CD4-positive, alpha-beta T cell treated with Interleukin-15 for 4 hours (primary cell): ENCODE data around the gene NRN1.

ENCODE experiments used
- DNase-seq: peaks from one replicate; pipeline ENCODE4 v3.0.0-alpha.2; 2020; ENCODE audit warnings: low spot score

NRN1 gene

GRCh38 chr6:6002005-6002847, 4.5 kb downstream of the NRN1 start:
- no peak for DNase-seq

GRCh38 chr6:6001443-6001842, 5.3 kb downstream of the NRN1 start:
- DNase-seq = no peak

DNA sequence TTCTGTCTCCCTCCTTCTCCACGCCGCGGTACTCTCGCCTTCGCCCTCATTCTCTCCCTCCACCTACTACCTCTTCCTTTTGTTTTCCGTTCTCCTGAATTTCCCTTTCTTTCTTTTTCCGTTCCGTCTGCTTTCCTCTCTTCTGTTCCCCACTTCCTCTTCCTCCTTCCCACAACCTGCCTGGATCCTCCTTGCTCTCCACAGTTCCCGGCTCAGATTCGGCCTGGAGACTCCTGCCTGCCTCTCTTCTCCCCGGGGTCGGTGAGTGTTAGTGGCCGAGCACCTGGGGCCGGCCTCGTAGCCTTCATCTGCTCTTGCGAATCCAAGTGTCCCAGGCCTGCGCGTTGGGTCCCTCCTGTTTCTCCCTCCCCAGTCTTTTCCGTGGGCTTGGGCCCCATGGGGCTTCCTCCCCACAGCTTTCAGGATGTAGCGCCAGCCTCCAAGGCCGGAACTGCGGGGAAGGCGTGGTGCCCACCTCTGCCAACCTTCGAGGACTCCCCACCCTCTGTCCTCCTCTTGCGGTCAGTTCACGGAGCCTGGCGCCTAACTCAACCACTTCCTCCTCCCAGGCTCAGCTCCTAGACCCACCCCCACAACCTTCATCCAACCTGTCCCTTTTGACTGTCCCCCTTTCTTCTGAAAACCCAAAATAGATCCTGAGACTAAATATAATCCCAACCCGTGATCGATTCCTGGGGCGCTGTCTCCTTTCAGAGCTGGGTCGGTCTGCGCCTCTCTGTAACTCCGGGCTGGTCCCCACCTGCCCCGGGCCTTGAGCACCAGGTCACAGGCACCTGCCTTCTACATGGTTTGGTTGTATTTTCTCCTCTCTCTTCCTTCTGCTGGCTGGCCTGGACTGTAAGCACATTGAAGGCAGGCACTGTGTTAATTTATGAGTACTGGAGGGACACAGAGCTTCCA, 6.8 kb downstream of the NRN1 start:
- no peak for DNase-seq

- no peak for DNase-seq
These were observed 7.7 kb downstream of the NRN1 start for GRCh38 chr6:5998711-5999687.

DNA sequence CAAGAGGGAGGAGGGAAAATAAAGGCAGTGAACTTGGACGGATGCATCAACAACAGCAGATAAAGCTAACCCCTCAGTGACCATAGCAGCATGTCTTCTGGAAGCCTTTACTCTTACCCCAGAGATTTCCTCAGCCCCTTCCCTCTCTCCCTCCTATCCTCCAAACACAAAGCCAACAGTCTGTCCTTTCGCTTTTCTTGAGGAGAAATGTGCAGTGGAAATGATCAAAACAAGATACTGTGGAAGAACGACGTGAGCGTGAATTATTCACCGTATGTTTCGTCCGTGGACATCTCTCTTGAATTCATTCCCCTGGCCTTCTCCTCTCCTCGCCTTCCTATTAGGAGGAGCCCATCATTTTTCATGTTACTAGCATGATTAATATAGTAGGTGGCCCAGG, 8.5 kb downstream of the NRN1 start:
- DNase-seq = no peak

GRCh38 chr6:5997420-5997987, 9.2 kb downstream of the NRN1 start:
- no peak for DNase-seq

- DNase-seq = no peak
These were observed 9.9 kb downstream of the NRN1 start for GRCh38 chr6:5996714-5997419.

DNA sequence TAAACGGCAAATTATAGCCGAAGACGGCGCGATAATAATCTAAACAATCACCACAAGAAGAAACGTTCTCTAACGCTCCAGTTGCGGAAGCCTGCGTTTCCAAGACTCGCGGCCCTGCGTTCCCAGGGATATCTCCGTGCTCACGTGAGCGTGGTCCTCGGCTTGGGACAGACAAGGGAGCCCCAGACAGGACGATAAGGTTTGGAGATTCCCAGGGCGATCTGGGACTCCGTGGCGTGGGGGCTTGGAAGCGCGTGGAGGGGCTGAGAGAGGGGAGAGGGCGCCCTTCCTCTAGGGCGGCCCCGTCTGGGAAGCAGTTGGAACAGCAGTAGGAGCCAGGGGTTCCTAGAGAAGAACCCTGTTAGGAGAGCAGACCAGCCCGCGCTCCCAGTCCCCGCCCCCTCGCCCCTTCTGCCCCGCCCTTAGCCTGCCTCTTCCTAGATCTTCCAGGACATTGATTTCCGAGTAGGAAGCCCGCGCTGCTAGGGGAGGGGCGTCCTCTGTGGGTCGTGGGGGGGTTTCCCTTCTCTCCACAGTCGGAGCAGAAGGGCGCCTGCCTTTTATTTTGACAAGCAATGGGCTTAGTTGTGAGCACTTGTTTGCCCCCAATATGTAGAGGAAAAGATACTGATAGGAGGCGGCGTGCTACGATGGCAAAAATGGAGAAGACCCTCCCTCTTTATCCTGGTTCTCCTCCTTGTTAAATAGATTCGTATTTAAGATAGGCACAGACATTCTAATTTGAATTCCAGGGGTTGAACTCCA, 10.6 kb downstream of the NRN1 start:
- DNase-seq = no peak

DNA sequence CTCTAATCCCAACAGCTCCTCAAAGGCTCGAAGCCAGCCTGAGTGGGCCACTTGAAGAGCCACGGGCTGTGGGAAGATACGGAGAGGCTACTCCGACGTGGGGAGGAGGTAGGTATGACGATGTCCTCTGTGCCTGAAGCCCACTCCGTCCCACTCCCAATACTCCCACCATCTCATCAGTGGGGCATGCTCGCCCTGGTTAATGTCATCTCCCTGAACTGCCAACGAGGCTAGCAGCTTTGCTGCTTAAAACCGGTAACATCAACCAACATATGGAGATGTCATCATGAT, 11.1 kb downstream of the NRN1 start:
- no peak for DNase-seq

GRCh38 chr6:5994999-5995657, 11.6 kb downstream of the NRN1 start:
- DNase-seq = no peak

GRCh38 chr6:5994234-5994998, 12.3 kb downstream of the NRN1 start:
- DNase-seq = no peak

- DNase-seq = no peak
These were observed 14.0 kb downstream of the NRN1 start for GRCh38 chr6:5992551-5993225.

DNA sequence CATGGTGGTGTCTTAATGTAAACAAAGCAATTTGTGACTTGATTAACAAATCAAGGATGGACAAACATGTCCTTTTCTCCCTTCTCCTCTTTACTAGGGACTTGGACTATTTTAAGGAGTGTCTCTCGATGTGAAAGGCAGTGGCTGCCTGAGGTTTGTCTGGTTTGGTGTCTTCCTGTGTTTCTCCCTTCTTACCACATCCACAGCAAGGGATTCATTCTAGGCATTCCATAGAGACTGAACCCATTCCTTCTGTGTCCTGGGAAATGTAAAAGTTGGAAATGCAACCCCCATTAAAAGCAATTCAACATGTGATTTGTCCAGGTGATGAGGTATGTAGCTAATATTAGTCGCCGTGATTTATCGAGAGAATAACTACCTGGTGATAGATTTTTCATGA, 15.9 kb downstream of the NRN1 start:
- no peak for DNase-seq

DNA sequence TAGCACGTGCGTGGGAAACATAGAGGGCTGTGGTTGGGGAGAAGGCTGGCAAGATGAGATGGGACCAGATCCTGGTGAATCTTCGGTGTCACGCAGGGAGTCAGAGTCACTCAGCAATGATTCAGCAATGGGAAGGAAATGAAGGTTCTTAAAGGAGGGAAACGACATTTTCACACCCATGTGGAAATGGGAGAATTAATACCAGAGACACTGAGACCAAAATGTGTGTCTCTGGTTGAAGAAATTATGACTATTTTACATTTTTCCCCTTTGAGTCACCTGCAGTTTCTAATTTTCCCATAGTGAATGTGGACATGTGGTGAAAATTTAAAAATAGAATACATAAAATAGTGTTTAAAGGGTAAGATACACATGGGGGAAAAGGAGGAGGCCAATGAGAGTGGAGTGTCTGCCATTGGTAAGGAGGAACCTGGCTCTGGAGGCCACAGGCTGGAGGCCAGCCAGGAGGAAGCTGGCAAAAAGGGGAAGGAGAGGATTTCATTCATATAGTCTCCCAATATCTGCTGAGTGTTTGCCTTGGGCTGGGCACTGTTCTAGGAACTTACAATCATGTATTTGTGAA, 17.5 kb downstream of the NRN1 start:
- no peak for DNase-seq

GRCh38 chr6:5986861-5987260, 19.9 kb downstream of the NRN1 start:
- no peak for DNase-seq

DNA sequence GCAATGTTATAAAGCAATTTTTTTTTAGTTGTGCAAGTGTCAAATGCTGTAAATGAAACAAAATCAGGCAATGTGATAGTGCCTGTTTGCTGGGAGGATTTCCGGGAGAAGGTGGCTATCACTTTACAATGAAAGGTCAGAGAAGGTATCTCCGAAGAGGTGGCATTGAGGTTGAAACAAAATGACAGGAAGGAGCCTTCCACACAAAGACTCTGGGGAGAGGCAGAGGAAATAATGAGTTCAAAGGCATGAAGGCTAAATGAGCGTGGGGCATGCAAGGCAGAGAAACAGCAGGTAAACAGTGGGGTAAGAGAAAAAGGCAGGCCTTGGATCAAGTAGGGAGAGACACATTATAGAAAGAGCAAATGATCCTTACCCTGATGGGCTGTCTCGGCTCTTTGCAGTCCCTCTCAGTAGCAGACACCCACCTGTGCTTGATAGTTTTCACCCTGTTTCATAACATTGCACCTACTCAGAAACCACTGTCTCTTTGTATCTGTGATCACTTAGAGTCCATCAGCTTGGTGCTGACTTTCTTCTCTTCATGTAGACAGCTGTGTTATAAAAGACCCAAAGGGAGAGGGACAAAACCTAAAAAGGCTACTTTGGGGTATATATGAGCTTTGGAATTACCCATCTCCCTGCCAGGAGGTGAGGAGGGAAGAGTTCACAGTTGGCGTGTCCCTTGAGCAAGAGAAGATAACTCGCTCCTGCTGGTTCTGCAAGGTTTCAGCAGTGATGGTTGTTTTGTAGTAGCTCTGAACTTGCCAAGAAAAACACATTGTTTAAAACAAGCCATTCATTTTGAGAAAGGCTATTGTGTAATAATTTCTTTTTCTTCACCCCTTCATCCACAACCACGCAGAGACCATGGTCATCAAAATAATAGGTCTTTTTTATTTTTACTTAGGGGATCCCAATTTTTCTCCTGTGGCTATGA, 22.3 kb downstream of the NRN1 start:
- no peak for DNase-seq
